Fibroblast of lung (primary cell): ENCODE measurements around the gene PRDX2.

Source experiments
- CTCF ChIP-seq, 2 donors: IDR thresholded peaks in 1 of 2; conservative IDR thresholded peaks in 1 of 2; 1 replicate in 1 of 2; 2 replicates in 1 of 2; pipeline ENCODE4 v1.5.1; 2011 to 2012; ENCODE audit warnings: low read length in 2 of 2, control low read depth in 1 of 2, inconsistent platforms in 1 of 2, low read depth in 1 of 2, mild to moderate bottlenecking in 1 of 2
- EZH2 ChIP-seq: IDR thresholded peaks from 2 replicates; pipeline ENCODE4 v1.5.1; 2012; ENCODE audit warnings: low read length, control low read depth, mild to moderate bottlenecking; ENCODE audit errors: missing control alignments

- no peak for TF ChIP-seq EZH2
- no peak for TF ChIP-seq CTCF (conservative IDR thresholded peaks at IDR 0.05 in 1 of 2, IDR thresholded peaks at IDR 0.05 in 1 of 2; ENCODE audit: low read depth in 1 of 2, low read length in 2 of 2)
Observed at GRCh38 chr19:12759686-12760085, 41.9 kb downstream of the PRDX2 start.
